Measurements from ENCODE around the gene PDE6C.

- TF ChIP-seq CTCF (conservative IDR thresholded peaks at IDR 0.05 in 1 of 2, IDR thresholded peaks at IDR 0.05 in 1 of 2; ENCODE audit: extremely low read depth in 1 of 2, insufficient read depth in 1 of 2, low read depth in 1 of 2, low read length in 2 of 2) (no peak), EZH2 (IDR thresholded peaks at IDR 0.05; ENCODE audit: borderline replicate concordance, low read length) (no peak)
Observed at GRCh38 chr10:93656155-93656554, 43.8 kb downstream of the PDE6C start.

Data from mammary epithelial cell (primary cell).